Inferior parietal cortex (tissue), 1 donor: Measurements from ENCODE around the gene ABHD16A.

ENCODE experiments used
- DNase-seq: peaks from one replicate; pipeline ENCODE4 v3.0.0-alpha.2; 2016; ENCODE audit errors: extremely low spot score

Gene ABHD16A

GRCh38 chr6:31689249-31690110 is 13.6 kb downstream of the ABHD16A start:
- no peak for DNase-seq

- no peak for DNase-seq
Observed at GRCh38 chr6:31687860-31688693, 15.0 kb downstream of the ABHD16A start.

- no peak for DNase-seq
Observed at GRCh38 chr6:31687321-31687720, 15.8 kb downstream of the ABHD16A start.

- no peak for DNase-seq
Observed at GRCh38 chr6:31686483-31686882, 16.6 kb downstream of the ABHD16A start.

GRCh38 chr6:31683591-31683990 is 19.5 kb downstream of the ABHD16A start:
- DNase-seq, result no peak

- DNase-seq, result peak; percentile 29
Observed at GRCh38 chr6:31681135-31681671, 21.9 kb downstream of the ABHD16A start.

GRCh38 chr6:31680226-31681134 is 22.6 kb downstream of the ABHD16A start, which contains the start of gene LY6G5C:
TSS of gene LY6G5C (minus strand) at chr6:31681067. CDS start at chr6:31680373, 694 bp downstream.
- DNase-seq, result peak; percentile 82

- DNase-seq, result no peak
Observed at GRCh38 chr6:31677955-31678354, 25.2 kb downstream of the ABHD16A start.

- DNase-seq, result no peak
Observed at GRCh38 chr6:31676904-31677303, 26.2 kb downstream of the ABHD16A start.

GRCh38 chr6:31676322-31676903 is 26.7 kb downstream of the ABHD16A start:
- no peak for DNase-seq

GRCh38 chr6:31669676-31670075 is 33.4 kb downstream of the ABHD16A start, which contains the start of gene LY6G5B:
TSS of gene LY6G5B (plus strand) at chr6:31669976. CDS start at chr6:31670951, 975 bp downstream.
- DNase-seq, result no peak

GRCh38 chr6:31666337-31666965 is 36.7 kb downstream of the ABHD16A start:
- DNase-seq, result no peak

- peak; percentile 99 for DNase-seq
Observed at GRCh38 chr6:31665501-31666336, 37.4 kb downstream of the ABHD16A start, which contains the start of gene CSNK2B. TSS of gene CSNK2B (plus strand) at chr6:31666080. CDS start at chr6:31666832, 752 bp downstream.

- peak; percentile 98 for DNase-seq
Observed at GRCh38 chr6:31664790-31665500, 38.2 kb downstream of the ABHD16A start, which contains the start of gene GPANK1. TSS of gene GPANK1 (minus strand) at chr6:31664997. CDS start at chr6:31664478, 519 bp downstream.

GRCh38 chr6:31663961-31664789 is 38.9 kb downstream of the ABHD16A start:
- no peak for DNase-seq

GRCh38 chr6:31663126-31663960 is 39.8 kb downstream of the ABHD16A start:
- no peak for DNase-seq
